Posterior cingulate gyrus (tissue), 11 donors: ENCODE results near the gene RFTN1.
"Not testable (repeated sequence)": the region's sequence is repeated elsewhere in the genome, so short reads cannot be mapped to it uniquely, and the experiment has no call there.

Experiments
- DNase-seq, 10 donors: peaks; one replicate each; pipeline versions ENCODE4 v3.0.0 to v3.0.0-alpha.2; 2020 to 2021; ENCODE audit warnings: mixed read lengths in 3 of 10
- intact Hi-C: fragments of 100-400 bp; cut with DNase I; formaldehyde crosslinking; loops from one replicate; pipeline ENCODE4 v1.15.1; 2023

RFTN1 gene

GRCh38 chr3:16489326-16490061 lies 24.0 kb downstream of the RFTN1 start:
- DNase-seq, intact Hi-C loops: not testable (repeated sequence)

- intact Hi-C loops = no loop called here
- DNase-seq = no peak
Observed at GRCh38 chr3:16488637-16489036, 24.9 kb downstream of the RFTN1 start.

- intact Hi-C loops = no loop called here
- DNase-seq = no peak
Observed at GRCh38 chr3:16487511-16488175, 25.9 kb downstream of the RFTN1 start.

- intact Hi-C loops = no loop called here
- no peak for DNase-seq
Observed at GRCh38 chr3:16486951-16487480, 26.5 kb downstream of the RFTN1 start.

GRCh38 chr3:16486201-16486600 lies 27.3 kb downstream of the RFTN1 start:
- no peak for DNase-seq
- intact Hi-C loops = no loop called here

GRCh38 chr3:16485395-16485992 lies 28.0 kb downstream of the RFTN1 start:
- no peak for DNase-seq
- intact Hi-C loops = no loop called here

- no peak for DNase-seq
- intact Hi-C loops = no loop called here
Observed at GRCh38 chr3:16484984-16485383, 28.5 kb downstream of the RFTN1 start.

- intact Hi-C loops = no loop called here
Observed at GRCh38 chr3:16484216-16484615, 29.3 kb downstream of the RFTN1 start.

GRCh38 chr3:16482770-16483531 lies 30.5 kb downstream of the RFTN1 start:
- intact Hi-C loops = no loop called here
- DNase-seq = no peak

More at GRCh38 chr3:16484216-16484615, 29.3 kb downstream of the RFTN1 start:
- no peak for DNase-seq

GRCh38 chr3:16482194-16482769 lies 31.2 kb downstream of the RFTN1 start:
- no peak for DNase-seq
- intact Hi-C loops = no loop called here

- intact Hi-C loops = no loop called here
- no peak for DNase-seq
Observed at GRCh38 chr3:16481546-16481897, 32.0 kb downstream of the RFTN1 start.

- DNase-seq = no peak
- intact Hi-C loops = no loop called here
Observed at GRCh38 chr3:16480861-16481545, 32.5 kb downstream of the RFTN1 start.

- intact Hi-C loops = no loop called here
- DNase-seq = no peak
Observed at GRCh38 chr3:16478516-16478915, 35.0 kb downstream of the RFTN1 start.

GRCh38 chr3:16477521-16477920 lies 36.0 kb downstream of the RFTN1 start:
- intact Hi-C loops = no loop called here
- DNase-seq = no peak

- DNase-seq = no peak
- intact Hi-C loops = no loop called here
Observed at GRCh38 chr3:16477056-16477455, 36.4 kb downstream of the RFTN1 start.

- no peak for DNase-seq
- intact Hi-C loops = no loop called here
Observed at GRCh38 chr3:16476636-16477035, 36.9 kb downstream of the RFTN1 start.

GRCh38 chr3:16475766-16476165 lies 37.7 kb downstream of the RFTN1 start:
- no peak for DNase-seq

GRCh38 chr3:16474920-16475319 lies 38.6 kb downstream of the RFTN1 start:
- DNase-seq = no peak
- intact Hi-C loops = no loop called here

More at GRCh38 chr3:16475766-16476165, 37.7 kb downstream of the RFTN1 start:
- intact Hi-C loops = no loop called here

GRCh38 chr3:16474216-16474615 lies 39.3 kb downstream of the RFTN1 start:
- intact Hi-C loops = no loop called here
- DNase-seq = no peak

- intact Hi-C loops = no loop called here
- DNase-seq = no peak
Observed at GRCh38 chr3:16472593-16472992, 40.9 kb downstream of the RFTN1 start.
